Glutamatergic neuron (in vitro differentiated cells): ENCODE measurements around the gene LIN7C. TPM values are rescaled to one million over a fixed set of nuclear protein-coding genes. Genes with fewer than 3 reads are reported as not detected.

Source experiments
- DNase-seq: peaks from one replicate; pipeline ENCODE4 v3.0.0; 2022
- H3K27ac Mint-ChIP-seq: one replicate; pipeline ENCODE4 v1.8.0; 2020; ENCODE audit warnings: mild to moderate bottlenecking, mixed read lengths, inconsistent platforms; ENCODE audit not compliant: unreplicated experiment
- H3K27me3 Mint-ChIP-seq: one replicate; pipeline ENCODE4 v1.8.0; 2020; ENCODE audit warnings: mild to moderate bottlenecking, moderate library complexity, mixed read lengths, inconsistent platforms; ENCODE audit not compliant: unreplicated experiment
- H3K36me3 Mint-ChIP-seq: one replicate; pipeline ENCODE4 v1.8.0; 2020; ENCODE audit warnings: mild to moderate bottlenecking, mixed read lengths, inconsistent platforms; ENCODE audit not compliant: unreplicated experiment
- H3K4me1 Mint-ChIP-seq: one replicate; pipeline ENCODE4 v1.8.0; 2020; ENCODE audit warnings: mild to moderate bottlenecking, low read depth, mixed read lengths, inconsistent platforms; ENCODE audit not compliant: unreplicated experiment
- H3K4me3 Mint-ChIP-seq: one replicate; pipeline ENCODE4 v1.8.0; 2020; ENCODE audit warnings: mild to moderate bottlenecking, mixed read lengths, inconsistent platforms; ENCODE audit not compliant: unreplicated experiment
- H3K9me3 Mint-ChIP-seq: one replicate; pipeline ENCODE4 v1.8.0; 2020; ENCODE audit warnings: mild to moderate bottlenecking, moderate library complexity, mixed read lengths, inconsistent platforms; ENCODE audit not compliant: unreplicated experiment
- long read RNA-seq: library from polyadenylated mRNA; unstranded; transcript quantifications from one replicate; pipeline ENCODE4 v2.0.0, GENCODE V29; 2020; ENCODE audit not compliant: unreplicated experiment
- total RNA-seq: library from RNA; stranded (reverse); fragmentation: NEBNext Ultra II Directional; extraction: Animal tissue kit (Norgen Biotek cat#: 25700); gene quantifications from one replicate; pipeline ENCODE4 v1.2.1, GENCODE V29; 2021; ENCODE audit not compliant: unreplicated experiment
- TF ChIP-seq, protein P1 (sequence below): fragments of 200-600 bp; sonication (generic); IDR thresholded peaks from one replicate; pipeline ENCODE4 v1.5.0; 2021; ENCODE audit not compliant: partially characterized antibody, unreplicated experiment

LIN7C gene, protein sequence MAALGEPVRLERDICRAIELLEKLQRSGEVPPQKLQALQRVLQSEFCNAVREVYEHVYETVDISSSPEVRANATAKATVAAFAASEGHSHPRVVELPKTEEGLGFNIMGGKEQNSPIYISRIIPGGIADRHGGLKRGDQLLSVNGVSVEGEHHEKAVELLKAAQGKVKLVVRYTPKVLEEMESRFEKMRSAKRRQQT
- total RNA-seq, result 44.7 TPM
- long read RNA-seq, full-length matches to known transcripts, result 6 of 7 reads
- long read RNA-seq, partial matches to known transcripts, result 0 of 7 reads
- long read RNA-seq, other reads (novel, unspliced or antisense), result 1 of 7 reads

DNA sequence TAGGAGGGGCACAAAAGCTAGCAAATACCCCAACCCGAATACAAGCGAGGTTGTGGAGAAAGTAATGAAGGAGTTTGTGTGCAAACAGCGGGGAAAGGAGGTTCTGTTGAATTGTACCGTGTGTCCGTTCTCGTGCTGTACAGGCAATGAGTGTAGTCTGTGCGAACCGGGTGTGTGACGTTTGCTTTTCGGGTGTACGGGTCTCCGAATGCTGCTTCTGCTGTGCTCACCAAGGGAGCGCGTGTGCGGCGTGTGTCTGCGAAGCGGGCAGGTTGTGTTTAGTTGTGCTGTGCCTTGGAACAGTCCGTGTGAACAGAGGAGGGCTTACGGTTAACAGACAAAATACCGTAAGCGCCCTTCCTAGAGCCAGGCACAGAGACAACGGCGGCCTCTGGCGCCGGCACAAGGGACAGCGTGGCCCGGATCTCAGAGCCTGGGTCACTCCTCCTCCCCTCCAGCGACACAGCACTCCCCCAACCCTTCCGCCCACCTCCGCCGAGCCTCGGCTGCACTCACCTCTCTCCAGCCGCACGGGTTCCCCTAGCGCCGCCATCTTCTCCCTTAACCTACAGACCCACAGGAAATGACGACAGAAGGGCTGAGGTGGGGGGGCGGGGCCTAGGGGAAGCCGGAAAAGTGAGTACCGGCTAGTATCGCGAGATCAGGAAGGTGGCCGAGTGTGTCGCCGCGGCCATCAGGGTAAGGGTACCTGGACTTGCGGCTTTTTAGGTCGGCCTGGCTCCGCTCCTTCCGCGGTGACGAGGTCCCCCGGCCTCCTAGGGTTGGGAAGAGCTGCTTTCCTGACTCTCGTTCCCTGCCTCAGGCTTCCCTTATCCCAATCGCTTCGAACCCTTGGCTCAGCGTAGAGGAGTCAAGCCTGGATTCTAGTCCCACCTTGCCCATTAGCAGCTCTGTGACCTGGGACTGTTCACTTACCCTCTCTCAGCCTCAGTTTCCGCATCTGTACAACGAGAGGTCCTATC is at the start of gene LIN7C:
LIN7C (minus strand) TSS at position 570 of the 983 bp plus-strand sequence; CDS start at position 553, 17 bp downstream.
- DNase-seq, result peak; percentile 96
- Mint-ChIP-seq H3K9me3 (peaks cover 2% of the 10 kb centered on the region), H3K4me3 (peak within 1 kb of the TSS; percentile 98), H3K27ac (peak within 1 kb of the TSS; percentile 93), H3K27me3 (peaks cover 2% of the 10 kb centered on the region), H3K4me1 (peaks cover 6% of the 10 kb centered on the region), H3K36me3 (no peaks in the 10 kb centered on the region)
- TF ChIP-seq, protein P1, sequence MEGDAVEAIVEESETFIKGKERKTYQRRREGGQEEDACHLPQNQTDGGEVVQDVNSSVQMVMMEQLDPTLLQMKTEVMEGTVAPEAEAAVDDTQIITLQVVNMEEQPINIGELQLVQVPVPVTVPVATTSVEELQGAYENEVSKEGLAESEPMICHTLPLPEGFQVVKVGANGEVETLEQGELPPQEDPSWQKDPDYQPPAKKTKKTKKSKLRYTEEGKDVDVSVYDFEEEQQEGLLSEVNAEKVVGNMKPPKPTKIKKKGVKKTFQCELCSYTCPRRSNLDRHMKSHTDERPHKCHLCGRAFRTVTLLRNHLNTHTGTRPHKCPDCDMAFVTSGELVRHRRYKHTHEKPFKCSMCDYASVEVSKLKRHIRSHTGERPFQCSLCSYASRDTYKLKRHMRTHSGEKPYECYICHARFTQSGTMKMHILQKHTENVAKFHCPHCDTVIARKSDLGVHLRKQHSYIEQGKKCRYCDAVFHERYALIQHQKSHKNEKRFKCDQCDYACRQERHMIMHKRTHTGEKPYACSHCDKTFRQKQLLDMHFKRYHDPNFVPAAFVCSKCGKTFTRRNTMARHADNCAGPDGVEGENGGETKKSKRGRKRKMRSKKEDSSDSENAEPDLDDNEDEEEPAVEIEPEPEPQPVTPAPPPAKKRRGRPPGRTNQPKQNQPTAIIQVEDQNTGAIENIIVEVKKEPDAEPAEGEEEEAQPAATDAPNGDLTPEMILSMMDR, result no peak

DNA sequence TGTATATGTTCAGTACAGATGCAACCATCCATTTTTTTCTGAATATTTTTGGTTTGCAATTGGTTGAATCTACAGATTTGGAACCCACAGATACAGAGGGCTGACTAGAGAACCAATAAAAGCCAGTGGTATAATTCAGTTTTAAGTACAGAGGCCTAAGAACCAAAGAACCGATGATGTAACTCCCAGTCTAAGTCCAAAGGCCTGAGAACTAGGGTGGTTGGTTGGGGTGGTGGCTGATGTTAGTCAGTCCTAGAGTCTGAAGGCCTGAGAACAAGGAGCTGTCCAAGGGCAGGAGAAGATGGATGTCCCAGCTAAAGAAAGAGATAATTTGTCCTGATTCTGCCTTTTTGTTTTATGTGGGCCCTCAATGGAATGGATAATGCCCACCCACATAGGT is 48.7 kb upstream of the LIN7C start:
- H3K4me1 Mint-ChIP-seq, result no peaks in the 10 kb centered on the region
- no peak overlapping the region for H3K27ac Mint-ChIP-seq
- TF ChIP-seq, protein P1, result no peak
- peaks cover 2% of the 10 kb centered on the region for H3K27me3 Mint-ChIP-seq
- H3K9me3 Mint-ChIP-seq, result no peaks in the 10 kb centered on the region
- no peak overlapping the region for H3K4me3 Mint-ChIP-seq
- DNase-seq, result no peak
- H3K36me3 Mint-ChIP-seq, result peaks cover 5% of the 10 kb centered on the region

DNA sequence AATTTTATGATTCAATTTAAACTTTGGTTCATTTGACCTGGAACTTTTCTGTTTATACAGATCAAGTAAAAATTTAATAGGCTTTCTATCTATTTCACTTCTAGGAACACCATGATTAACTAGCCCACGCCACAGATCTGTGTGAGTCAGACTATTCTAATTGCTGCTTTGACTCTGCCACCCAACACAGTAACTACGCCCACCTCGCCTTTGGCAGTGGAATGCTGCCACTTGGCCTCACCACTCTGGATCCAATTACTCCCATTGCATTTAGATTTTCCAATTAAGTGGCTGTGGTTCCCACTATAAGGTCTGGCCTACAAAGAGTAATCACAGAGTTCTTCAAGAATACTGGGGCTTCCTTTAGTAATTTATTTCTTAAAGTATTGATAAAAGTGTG is 46.6 kb upstream of the LIN7C start:
- Mint-ChIP-seq H3K9me3 (no peaks in the 10 kb centered on the region), H3K36me3 (no peaks in the 10 kb centered on the region), H3K27ac (no peak overlapping the region), H3K27me3 (no peaks in the 10 kb centered on the region), H3K4me1 (no peaks in the 10 kb centered on the region), H3K4me3 (no peak overlapping the region)
- TF ChIP-seq, protein P1, result no peak
- no peak for DNase-seq

DNA sequence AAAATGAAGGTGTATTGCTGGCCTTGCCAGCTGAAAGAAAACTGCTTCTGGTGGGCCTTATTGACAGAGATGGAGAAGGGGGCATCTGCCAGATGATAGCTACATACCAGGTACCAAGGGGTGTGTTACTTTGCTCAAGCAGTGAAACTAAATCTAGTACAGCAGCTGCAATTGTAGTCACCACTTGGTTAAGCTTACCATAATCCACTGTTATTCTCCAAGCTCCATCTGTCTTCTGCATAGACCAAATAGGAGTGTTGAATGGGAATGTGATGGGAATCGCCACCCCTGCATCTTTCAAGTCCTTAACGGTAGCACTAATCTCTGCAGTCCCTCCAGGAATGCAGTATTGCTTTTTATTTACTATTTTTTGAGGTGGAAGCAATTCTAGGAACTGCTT is 45.8 kb upstream of the LIN7C start:
- Mint-ChIP-seq H3K4me1 (no peaks in the 10 kb centered on the region), H3K27ac (no peak overlapping the region), H3K27me3 (no peaks in the 10 kb centered on the region), H3K36me3 (no peaks in the 10 kb centered on the region), H3K9me3 (no peaks in the 10 kb centered on the region), H3K4me3 (no peak overlapping the region)
- TF ChIP-seq, protein P1, result no peak
- DNase-seq, result no peak
